NOMO-1 (cell line): Measurements from ENCODE around the gene AAK1.
"Not testable (repeated sequence)": the region's sequence is repeated elsewhere in the genome, so short reads cannot be mapped to it uniquely, and the experiment has no call there.

Experiments used
- DNase-seq, 2 experiments: peaks; one replicate each; lab custom pipeline; 2025; ENCODE audit not compliant: unreplicated experiment in 2 of 2; lab: John Stamatoyannopoulos, UW

The AAK1 gene

GRCh38 chr2:69419111-69419510, 224.4 kb downstream of the AAK1 start:
- DNase-seq = not testable (repeated sequence)

- no peak for DNase-seq
Measured at GRCh38 chr2:69416147-69416546, 227.4 kb downstream of the AAK1 start.
